ENCODE results near the gene TFPI.
A peak's percentile ranks its signal among the peaks of the same experiment; 100 is the strongest.

The TFPI gene

GRCh38 chr2:187470698-187471097 lies 83.5 kb downstream of the TFPI start:
- Histone ChIP-seq H3K4me1 (ENCODE audit: control insufficient read depth, insufficient read depth, low read length) (no peaks in the 10 kb centered on the region), H3K9ac (ENCODE audit: low read depth, low read length) (no peak overlapping the region), H3K27me3 (ENCODE audit: control insufficient read depth, insufficient read depth, low read length) (no peaks in the 10 kb centered on the region), H3K36me3 (ENCODE audit: control insufficient read depth, insufficient read depth, low read length) (no peaks in the 10 kb centered on the region), H3K9me3 (ENCODE audit: control insufficient read depth, insufficient read depth, low read length) (no peaks in the 10 kb centered on the region), H3K4me3 (ENCODE audit: low read depth, low read length) (no peak overlapping the region)

DNA sequence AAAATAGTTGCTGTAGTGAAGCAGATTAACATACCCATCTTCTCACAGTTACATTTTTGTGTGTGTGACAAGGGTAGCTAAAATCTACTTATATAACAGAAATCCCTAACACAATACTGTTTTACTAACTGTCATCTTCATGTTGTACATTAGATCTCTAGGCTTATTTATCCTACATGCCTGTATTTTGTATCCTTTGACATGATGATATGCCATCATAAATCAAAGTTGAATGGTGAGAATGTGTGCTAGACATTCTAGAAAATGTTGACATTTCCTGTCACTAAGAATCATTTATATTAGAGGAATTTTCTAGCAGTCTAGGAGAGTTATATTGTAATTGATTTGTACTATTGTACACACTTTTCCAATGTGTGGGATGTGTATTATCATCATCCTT lies 84.7 kb downstream of the TFPI start:
- Histone ChIP-seq H3K9ac (ENCODE audit: low read depth, low read length) (no peak overlapping the region), H3K4me3 (ENCODE audit: low read depth, low read length) (no peak overlapping the region), H3K27me3 (ENCODE audit: control insufficient read depth, insufficient read depth, low read length) (no peaks in the 10 kb centered on the region), H3K36me3 (ENCODE audit: control insufficient read depth, insufficient read depth, low read length) (no peaks in the 10 kb centered on the region), H3K9me3 (ENCODE audit: control insufficient read depth, insufficient read depth, low read length) (no peaks in the 10 kb centered on the region), H3K4me1 (ENCODE audit: control insufficient read depth, insufficient read depth, low read length) (no peaks in the 10 kb centered on the region)

- H3K9ac ChIP-seq (ENCODE audit: low read depth, low read length): no peak overlapping the region
- no peaks in the 10 kb centered on the region for H3K36me3 ChIP-seq (ENCODE audit: control insufficient read depth, insufficient read depth, low read length)
- no peaks in the 10 kb centered on the region for H3K27me3 ChIP-seq (ENCODE audit: control insufficient read depth, insufficient read depth, low read length)
- H3K4me3 ChIP-seq (ENCODE audit: low read depth, low read length): no peak overlapping the region
- H3K9me3 ChIP-seq (ENCODE audit: control insufficient read depth, insufficient read depth, low read length): no peaks in the 10 kb centered on the region
- no peaks in the 10 kb centered on the region for H3K4me1 ChIP-seq (ENCODE audit: control insufficient read depth, insufficient read depth, low read length)
Measured at GRCh38 chr2:187468262-187468661, 86.0 kb downstream of the TFPI start.

- Histone ChIP-seq H3K27me3 (ENCODE audit: control insufficient read depth, insufficient read depth, low read length) (no peaks in the 10 kb centered on the region), H3K36me3 (ENCODE audit: control insufficient read depth, insufficient read depth, low read length) (no peaks in the 10 kb centered on the region), H3K9me3 (ENCODE audit: control insufficient read depth, insufficient read depth, low read length) (no peaks in the 10 kb centered on the region), H3K4me1 (ENCODE audit: control insufficient read depth, insufficient read depth, low read length) (no peaks in the 10 kb centered on the region), H3K4me3 (ENCODE audit: low read depth, low read length) (no peak overlapping the region), H3K9ac (ENCODE audit: low read depth, low read length) (no peak overlapping the region)
Measured at GRCh38 chr2:187466129-187466792, 88.0 kb downstream of the TFPI start.

DNA sequence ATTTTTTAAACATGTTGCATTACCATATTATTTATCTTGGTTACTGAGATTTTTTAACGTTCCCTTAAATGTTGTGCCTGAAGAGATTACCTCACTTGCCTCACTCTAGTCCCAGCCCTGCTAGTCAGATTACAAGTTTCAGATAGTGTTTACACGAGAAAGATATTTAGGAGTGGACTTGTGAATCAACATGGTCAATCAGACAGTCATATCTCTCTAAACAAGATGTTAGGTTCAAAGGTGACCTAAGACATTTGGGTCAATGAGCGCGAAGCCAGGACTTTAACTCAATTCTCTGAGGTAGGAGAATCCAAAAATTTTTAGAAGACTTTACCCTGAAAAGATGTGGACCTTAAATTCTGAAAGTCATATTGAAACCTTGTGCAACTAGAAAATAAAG lies 91.4 kb downstream of the TFPI start:
- no peaks in the 10 kb centered on the region for H3K9me3 ChIP-seq (ENCODE audit: control insufficient read depth, insufficient read depth, low read length)
- H3K4me1 ChIP-seq (ENCODE audit: control insufficient read depth, insufficient read depth, low read length): no peaks in the 10 kb centered on the region
- H3K27me3 ChIP-seq (ENCODE audit: control insufficient read depth, insufficient read depth, low read length): no peaks in the 10 kb centered on the region
- no peak overlapping the region for H3K4me3 ChIP-seq (ENCODE audit: low read depth, low read length)
- no peaks in the 10 kb centered on the region for H3K36me3 ChIP-seq (ENCODE audit: control insufficient read depth, insufficient read depth, low read length)
- no peak overlapping the region for H3K9ac ChIP-seq (ENCODE audit: low read depth, low read length)

DNA sequence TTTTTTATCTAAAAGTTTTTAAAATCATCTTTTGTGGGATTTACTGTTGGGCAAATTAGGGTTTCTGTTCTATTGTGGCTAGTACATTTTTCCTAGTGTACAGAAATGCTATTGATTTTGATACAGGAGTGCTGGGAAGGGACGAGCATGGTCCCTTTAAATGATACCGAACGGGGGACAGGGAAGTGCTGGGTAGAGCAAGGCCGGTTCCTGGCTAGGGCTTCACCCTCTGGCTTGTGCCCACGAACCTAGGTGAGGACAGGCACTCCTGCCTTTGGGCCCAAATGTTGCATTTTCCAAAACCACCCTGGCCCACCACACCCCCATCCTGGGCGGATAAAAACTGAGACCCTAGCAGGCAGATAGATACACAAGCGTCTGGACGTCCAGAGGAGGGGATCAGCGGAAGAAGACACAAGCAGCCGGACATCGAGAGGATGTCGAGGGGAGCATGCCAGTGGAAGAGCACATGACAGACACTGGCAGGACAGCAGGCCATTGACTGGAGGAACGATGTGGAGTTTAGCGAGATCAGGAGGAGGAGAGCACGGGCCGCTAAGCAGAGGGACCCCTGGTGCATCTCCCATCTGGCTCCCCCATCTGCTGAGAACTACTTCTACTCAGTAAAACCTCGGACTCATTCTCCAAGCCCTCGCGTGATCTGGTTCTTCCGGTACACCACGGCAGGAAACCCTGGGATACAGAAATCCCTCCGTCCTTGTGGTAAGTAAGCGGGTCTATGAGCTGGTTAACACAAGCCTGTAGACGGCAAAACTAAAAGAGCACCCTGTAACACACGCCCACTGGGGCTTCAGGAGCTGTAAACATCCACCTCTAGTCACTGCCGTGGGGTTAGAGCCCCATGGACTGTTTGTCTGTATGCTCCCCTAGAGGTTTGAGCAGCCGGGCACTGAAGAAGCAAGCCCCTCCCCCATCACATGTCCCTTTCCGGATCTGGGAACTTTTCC lies 92.7 kb downstream of the TFPI start:
- Histone ChIP-seq H3K27me3 (ENCODE audit: control insufficient read depth, insufficient read depth, low read length) (no peaks in the 10 kb centered on the region), H3K4me1 (ENCODE audit: control insufficient read depth, insufficient read depth, low read length) (no peaks in the 10 kb centered on the region), H3K4me3 (ENCODE audit: low read depth, low read length) (peak overlapping the region; percentile 36), H3K9ac (ENCODE audit: low read depth, low read length) (no peak overlapping the region), H3K9me3 (ENCODE audit: control insufficient read depth, insufficient read depth, low read length) (no peaks in the 10 kb centered on the region), H3K36me3 (ENCODE audit: control insufficient read depth, insufficient read depth, low read length) (no peaks in the 10 kb centered on the region)

DNA sequence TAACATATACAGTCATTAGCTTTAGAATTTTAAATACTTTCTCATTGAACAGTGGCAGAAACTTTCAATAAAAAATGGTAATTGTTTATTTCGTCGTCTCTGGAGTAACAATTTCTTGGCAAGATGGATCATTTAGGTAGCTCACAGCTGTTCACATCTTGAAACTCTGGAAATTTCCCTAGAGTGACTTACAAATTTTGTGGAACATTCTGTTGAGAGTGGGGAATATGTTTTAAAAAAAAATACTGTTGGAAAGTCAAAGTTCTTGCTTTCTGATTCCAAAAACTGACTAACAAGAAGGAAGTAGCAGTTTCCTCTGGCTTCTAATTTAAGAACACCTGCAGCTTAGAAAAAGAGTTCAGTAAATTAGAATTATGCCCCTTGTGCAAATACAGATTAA lies 95.0 kb downstream of the TFPI start:
- no peak overlapping the region for H3K4me3 ChIP-seq (ENCODE audit: low read depth, low read length)

DNA sequence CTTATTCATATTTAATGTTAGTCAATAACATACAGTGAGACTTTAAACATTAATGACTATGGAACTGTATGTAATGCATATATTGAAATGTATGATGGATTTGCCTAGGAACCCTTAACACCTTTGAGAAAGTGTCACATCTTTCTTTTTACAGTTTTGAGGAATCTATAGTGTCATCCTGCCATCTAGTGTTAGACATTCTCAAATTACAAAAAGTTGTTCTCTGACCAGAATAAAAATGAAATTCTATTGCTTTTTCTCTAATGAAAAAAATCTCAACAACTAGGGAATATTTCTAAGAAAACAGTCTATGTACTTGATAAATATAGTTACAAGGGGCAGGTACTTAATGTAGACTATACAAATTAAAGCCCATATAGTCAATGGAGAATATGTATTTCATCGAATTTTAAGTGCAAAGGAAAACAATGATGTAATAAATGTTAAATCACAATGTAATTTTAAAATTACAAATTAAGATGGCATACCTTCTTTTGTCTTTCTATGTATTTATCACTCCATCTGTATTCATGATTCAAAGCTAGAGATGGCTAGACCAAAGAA lies 101.1 kb downstream of the TFPI start:
- no peak overlapping the region for H3K9ac ChIP-seq (ENCODE audit: low read depth, low read length)
- H3K36me3 ChIP-seq (ENCODE audit: control insufficient read depth, insufficient read depth, low read length): no peaks in the 10 kb centered on the region
- no peaks in the 10 kb centered on the region for H3K4me1 ChIP-seq (ENCODE audit: control insufficient read depth, insufficient read depth, low read length)
- no peaks in the 10 kb centered on the region for H3K27me3 ChIP-seq (ENCODE audit: control insufficient read depth, insufficient read depth, low read length)
- no peaks in the 10 kb centered on the region for H3K9me3 ChIP-seq (ENCODE audit: control insufficient read depth, insufficient read depth, low read length)
- H3K4me3 ChIP-seq (ENCODE audit: low read depth, low read length): no peak overlapping the region

More for the DNA sequence above, 95.0 kb downstream of the TFPI start:
- no peak overlapping the region for H3K9ac ChIP-seq (ENCODE audit: low read depth, low read length)
- no peaks in the 10 kb centered on the region for H3K36me3 ChIP-seq (ENCODE audit: control insufficient read depth, insufficient read depth, low read length)
- H3K4me1 ChIP-seq (ENCODE audit: control insufficient read depth, insufficient read depth, low read length): no peaks in the 10 kb centered on the region
- no peaks in the 10 kb centered on the region for H3K9me3 ChIP-seq (ENCODE audit: control insufficient read depth, insufficient read depth, low read length)
- H3K27me3 ChIP-seq (ENCODE audit: control insufficient read depth, insufficient read depth, low read length): no peaks in the 10 kb centered on the region

GRCh38 chr2:187451510-187451909 lies 102.7 kb downstream of the TFPI start:
- H3K36me3 ChIP-seq (ENCODE audit: control insufficient read depth, insufficient read depth, low read length): no peaks in the 10 kb centered on the region
- no peaks in the 10 kb centered on the region for H3K4me1 ChIP-seq (ENCODE audit: control insufficient read depth, insufficient read depth, low read length)
- H3K27me3 ChIP-seq (ENCODE audit: control insufficient read depth, insufficient read depth, low read length): no peaks in the 10 kb centered on the region
- no peaks in the 10 kb centered on the region for H3K9me3 ChIP-seq (ENCODE audit: control insufficient read depth, insufficient read depth, low read length)
- H3K4me3 ChIP-seq (ENCODE audit: low read depth, low read length): no peak overlapping the region
- H3K9ac ChIP-seq (ENCODE audit: low read depth, low read length): no peak overlapping the region

DNA sequence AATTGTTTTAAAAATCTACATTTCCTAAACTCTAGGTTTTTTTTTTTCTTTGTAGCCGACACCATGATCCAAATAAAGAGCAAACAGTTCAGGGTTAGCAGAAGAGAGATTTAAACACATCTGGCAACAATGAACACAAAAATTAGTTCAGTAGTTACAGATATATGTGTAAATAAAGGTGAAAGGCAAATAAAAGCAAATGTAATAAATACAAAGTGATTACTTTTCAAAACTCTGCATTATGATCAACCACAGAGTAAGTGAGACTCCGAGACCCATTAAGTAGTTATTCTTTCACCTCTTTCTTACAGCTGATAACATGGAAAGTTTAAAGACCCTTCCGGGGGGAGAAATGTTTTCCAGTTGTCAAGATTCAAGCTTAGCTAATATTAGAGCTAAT lies 106.9 kb downstream of the TFPI start:
- Histone ChIP-seq H3K4me1 (ENCODE audit: control insufficient read depth, insufficient read depth, low read length) (no peaks in the 10 kb centered on the region), H3K36me3 (ENCODE audit: control insufficient read depth, insufficient read depth, low read length) (no peaks in the 10 kb centered on the region), H3K9me3 (ENCODE audit: control insufficient read depth, insufficient read depth, low read length) (no peaks in the 10 kb centered on the region), H3K27me3 (ENCODE audit: control insufficient read depth, insufficient read depth, low read length) (no peaks in the 10 kb centered on the region), H3K9ac (ENCODE audit: low read depth, low read length) (no peak overlapping the region), H3K4me3 (ENCODE audit: low read depth, low read length) (no peak overlapping the region)

- no peak overlapping the region for H3K4me3 ChIP-seq (ENCODE audit: low read depth, low read length)
- H3K9me3 ChIP-seq (ENCODE audit: control insufficient read depth, insufficient read depth, low read length): no peaks in the 10 kb centered on the region
Measured at GRCh38 chr2:187446711-187447110, 107.5 kb downstream of the TFPI start.

GRCh38 chr2:187445051-187445450 lies 109.2 kb downstream of the TFPI start:
- no peaks in the 10 kb centered on the region for H3K36me3 ChIP-seq (ENCODE audit: control insufficient read depth, insufficient read depth, low read length)
- H3K4me3 ChIP-seq (ENCODE audit: low read depth, low read length): no peak overlapping the region
- H3K4me1 ChIP-seq (ENCODE audit: control insufficient read depth, insufficient read depth, low read length): no peaks in the 10 kb centered on the region
- H3K9me3 ChIP-seq (ENCODE audit: control insufficient read depth, insufficient read depth, low read length): no peaks in the 10 kb centered on the region
- H3K27me3 ChIP-seq (ENCODE audit: control insufficient read depth, insufficient read depth, low read length): no peaks in the 10 kb centered on the region
- H3K9ac ChIP-seq (ENCODE audit: low read depth, low read length): no peak overlapping the region

More at GRCh38 chr2:187446711-187447110, 107.5 kb downstream of the TFPI start:
- H3K4me1 ChIP-seq (ENCODE audit: control insufficient read depth, insufficient read depth, low read length): no peaks in the 10 kb centered on the region
- no peak overlapping the region for H3K9ac ChIP-seq (ENCODE audit: low read depth, low read length)
- no peaks in the 10 kb centered on the region for H3K27me3 ChIP-seq (ENCODE audit: control insufficient read depth, insufficient read depth, low read length)
- no peaks in the 10 kb centered on the region for H3K36me3 ChIP-seq (ENCODE audit: control insufficient read depth, insufficient read depth, low read length)

Data from iPS-15b (cell line).